Esophagus squamous epithelium (tissue), 5 donors: ENCODE data around the gene IFRD1. TPM values are rescaled to one million over a fixed set of nuclear protein-coding genes. Genes with fewer than 3 reads are reported as not detected.
A peak's percentile ranks its signal among the peaks of the same experiment; 100 is the strongest.

Experiments used
- DNase-seq: peaks from one replicate; lab custom pipeline; 2025; lab: John Stamatoyannopoulos, UW
- H3K27ac ChIP-seq, 4 donors: fragments of 200-600 bp; sonication (generic); one replicate each; pipeline ENCODE4 v1.5.1; 2016 to 2019; ENCODE audit warnings: mild to moderate bottlenecking in 1 of 4
- H3K27me3 ChIP-seq, 4 donors: fragments of 200-600 bp; sonication (generic); 1 replicate in 3 of 4; 2 replicates in 1 of 4; pipeline versions ENCODE4 v1.5.1 to v1.6.0; 2017 to 2021; ENCODE audit warnings: antibody characterized with exemption in 1 of 4
- H3K36me3 ChIP-seq, 3 donors: fragments of 200-600 bp; sonication (generic); one replicate each; pipeline ENCODE4 v1.5.1; 2016 to 2019
- H3K4me1 ChIP-seq, 3 donors: fragments of 200-600 bp; sonication (generic); one replicate each; pipeline ENCODE4 v1.5.1; 2017 to 2019
- H3K4me3 ChIP-seq, 4 donors: fragments of 200-600 bp; sonication (generic); 1 replicate in 3 of 4; 2 replicates in 1 of 4; pipeline ENCODE4 v1.5.1; 2016 to 2019; ENCODE audit warnings: mild to moderate bottlenecking in 2 of 4, moderate library complexity in 1 of 4
- H3K9me3 ChIP-seq, 3 donors: fragments of 200-600 bp; sonication (generic); one replicate each; pipeline ENCODE4 v1.5.1; 2016 to 2019
- POLR2A ChIP-seq, 4 donors: fragments of 450-650 bp; IDR thresholded peaks; one replicate each; pipeline ENCODE4 v1.6.1; 2017; ENCODE audit warnings: antibody characterized with exemption in 4 of 4, mild to moderate bottlenecking in 4 of 4, moderate library complexity in 3 of 4
- WGBS, 2 donors: methylation state at CpG; one replicate each; pipeline ENCODE4 v1.1.5; 2018; 5-methylcytosine and 5-hydroxymethylcytosine counted together
- intact Hi-C: fragments of 100-400 bp; cut with DNase I; formaldehyde crosslinking; loops from one replicate; pipeline ENCODE4 v1.15.0; 2022
- total RNA-seq, 4 donors: library from RNA; depleted of rRNA; stranded (reverse); fragments of >200 nt; gene quantifications; one replicate each; pipeline ENCODE4 v1.1.0, GENCODE V29; 2016
- TF ChIP-seq, protein P1 (sequence below), 6 experiments: fragments of 450-650 bp in 4 of 6; fragments of 200-600 bp in 2 of 6; sonication (generic) in 2 of 6; IDR thresholded peaks; one replicate each; pipeline ENCODE4 v1.5.1; 2016 to 2019; ENCODE audit warnings: antibody characterized with exemption in 6 of 6, mild to moderate bottlenecking in 4 of 6, moderate library complexity in 4 of 6
- donor health status: DM: yes; HTN: yes; CAD: no.

Gene IFRD1
- total RNA-seq, 4 donors from 2014 or later = 19.4 to 52.1 (median 31.1) TPM

DNA sequence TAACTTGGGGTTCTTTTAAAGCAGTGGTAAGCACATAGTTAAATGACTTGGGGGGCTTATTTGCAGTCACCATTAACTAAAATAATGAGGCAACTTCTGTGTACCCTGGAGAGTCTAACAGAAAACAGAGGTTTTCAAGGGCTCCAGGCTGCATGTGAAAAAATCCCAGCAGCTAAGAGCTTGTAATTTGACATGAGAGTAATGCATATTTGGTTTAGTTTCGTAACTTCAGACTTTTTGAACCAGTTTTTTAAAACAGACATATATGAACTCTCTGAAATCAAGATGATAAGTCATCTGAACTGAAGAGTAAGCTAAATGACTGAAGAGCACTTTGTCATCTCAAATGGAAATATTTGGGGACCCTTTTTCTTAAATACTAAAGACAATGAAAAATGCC lies 40.2 kb upstream of the IFRD1 start:
- Histone ChIP-seq H3K27ac (no peak overlapping the region), H3K4me3 (no peak overlapping the region), H3K27me3 (peaks cover 0 to 6% (median 0%) of the 10 kb centered on the region in 4 donors), H3K4me1 (peaks cover 0 to 9% (median 2%) of the 10 kb centered on the region in 3 donors), H3K9me3 (no peaks in the 10 kb centered on the region), H3K36me3 (no peaks in the 10 kb centered on the region)
- TF ChIP-seq, protein P1, sequence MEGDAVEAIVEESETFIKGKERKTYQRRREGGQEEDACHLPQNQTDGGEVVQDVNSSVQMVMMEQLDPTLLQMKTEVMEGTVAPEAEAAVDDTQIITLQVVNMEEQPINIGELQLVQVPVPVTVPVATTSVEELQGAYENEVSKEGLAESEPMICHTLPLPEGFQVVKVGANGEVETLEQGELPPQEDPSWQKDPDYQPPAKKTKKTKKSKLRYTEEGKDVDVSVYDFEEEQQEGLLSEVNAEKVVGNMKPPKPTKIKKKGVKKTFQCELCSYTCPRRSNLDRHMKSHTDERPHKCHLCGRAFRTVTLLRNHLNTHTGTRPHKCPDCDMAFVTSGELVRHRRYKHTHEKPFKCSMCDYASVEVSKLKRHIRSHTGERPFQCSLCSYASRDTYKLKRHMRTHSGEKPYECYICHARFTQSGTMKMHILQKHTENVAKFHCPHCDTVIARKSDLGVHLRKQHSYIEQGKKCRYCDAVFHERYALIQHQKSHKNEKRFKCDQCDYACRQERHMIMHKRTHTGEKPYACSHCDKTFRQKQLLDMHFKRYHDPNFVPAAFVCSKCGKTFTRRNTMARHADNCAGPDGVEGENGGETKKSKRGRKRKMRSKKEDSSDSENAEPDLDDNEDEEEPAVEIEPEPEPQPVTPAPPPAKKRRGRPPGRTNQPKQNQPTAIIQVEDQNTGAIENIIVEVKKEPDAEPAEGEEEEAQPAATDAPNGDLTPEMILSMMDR (IDR thresholded peaks at IDR 0.05) = no peak
- no peak for TF ChIP-seq POLR2A (IDR thresholded peaks at IDR 0.05)
- WGBS, 2 donors = 69% methylated on average over 1 of the region's 1 CpG
- DNase-seq = no peak
- intact Hi-C loops = loop anchor here (10.0 kb wide), 1 partner anchor 645 kb away; no protein-coding TSS in a partner anchor

DNA sequence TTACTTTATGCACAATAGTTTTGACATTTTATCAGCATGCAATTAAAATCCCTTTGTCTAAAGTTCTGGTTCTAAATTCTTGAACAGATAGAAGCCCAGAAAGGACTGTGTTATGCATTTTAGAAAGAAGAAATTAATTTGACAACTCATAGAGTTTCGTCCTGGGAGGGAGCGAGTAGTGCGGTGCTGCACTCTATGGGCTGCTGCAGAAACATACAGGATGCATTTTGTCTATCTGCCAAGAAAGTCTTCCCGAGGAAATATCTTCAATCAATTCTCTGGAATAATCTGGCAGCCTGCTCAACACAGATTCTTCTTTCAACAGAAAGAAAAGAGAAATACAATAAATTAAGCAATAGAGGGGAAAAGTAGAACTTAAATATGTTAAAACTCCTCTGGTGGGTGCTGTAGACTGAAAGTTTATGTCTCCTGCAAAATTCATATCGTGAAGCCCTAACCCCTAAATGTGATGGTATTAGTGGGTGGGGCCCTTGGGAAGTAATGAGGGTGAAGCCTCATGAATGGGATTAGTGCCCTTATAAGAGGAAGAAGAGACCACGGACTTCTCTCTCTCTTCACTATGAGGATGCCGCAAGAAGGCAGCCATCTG lies 39.0 kb upstream of the IFRD1 start:
- Histone ChIP-seq H3K4me3 (no peak overlapping the region), H3K4me1 (peaks cover 0 to 9% (median 2%) of the 10 kb centered on the region in 3 donors), H3K9me3 (no peaks in the 10 kb centered on the region), H3K27me3 (peaks cover 0 to 11% (median 0%) of the 10 kb centered on the region in 4 donors), H3K27ac (no peak overlapping the region), H3K36me3 (no peaks in the 10 kb centered on the region)
- intact Hi-C loops = loop anchor here (10.0 kb wide), 1 partner anchor 646 kb away; no protein-coding TSS in a partner anchor
- WGBS, 2 donors = 35% methylated on average over 7 of the region's 7 CpGs
- TF ChIP-seq, protein P1 (IDR thresholded peaks at IDR 0.05) = peak in 5 of 6 experiments; percentile 21 to 61 (median 51)
- TF ChIP-seq POLR2A (IDR thresholded peaks at IDR 0.05) = no peak
- no peak for DNase-seq

DNA sequence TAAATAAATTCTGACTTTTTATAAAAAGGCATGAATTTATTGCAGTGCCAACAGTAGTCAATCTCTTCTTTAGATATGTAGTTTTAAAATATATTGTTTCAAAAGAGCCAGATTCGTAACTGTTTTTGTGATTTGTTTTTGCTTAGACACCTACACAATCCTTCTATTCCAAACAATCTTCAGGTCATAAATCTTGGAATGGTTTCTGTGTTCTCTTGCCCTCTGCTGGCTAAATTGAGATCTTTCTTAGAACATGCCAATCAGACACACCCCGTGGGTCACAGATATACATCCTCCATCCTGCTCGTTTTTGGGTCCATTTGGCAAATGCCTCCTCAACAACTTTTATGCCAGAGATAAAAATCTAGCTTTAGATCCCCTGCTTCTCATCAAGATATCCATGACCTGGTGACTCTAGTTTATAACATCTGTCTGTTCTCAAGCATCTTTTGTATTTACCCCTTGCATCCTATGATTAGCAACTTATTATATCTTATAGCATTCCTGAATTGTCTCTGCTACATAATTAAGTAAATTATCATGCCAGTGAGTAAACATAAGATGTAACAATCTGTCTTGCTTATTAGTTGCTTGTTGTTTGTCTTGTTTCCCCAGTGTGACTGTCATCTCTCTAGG lies 35.3 kb upstream of the IFRD1 start:
- Histone ChIP-seq H3K36me3 (no peaks in the 10 kb centered on the region), H3K27ac (no peak overlapping the region), H3K4me3 (no peak overlapping the region), H3K27me3 (peaks cover 0 to 11% (median 0%) of the 10 kb centered on the region in 4 donors), H3K9me3 (peaks cover 0 to 3% (median 0%) of the 10 kb centered on the region in 3 donors), H3K4me1 (peaks cover 0 to 13% (median 2%) of the 10 kb centered on the region in 3 donors)
- no peak for DNase-seq
- WGBS, 2 donors = 1 to 5% methylated on average over 3 of the region's 3 CpGs
- intact Hi-C loops = loop anchor here (10.0 kb wide), 1 partner anchor 650 kb away; no protein-coding TSS in a partner anchor
- TF ChIP-seq, protein P1 (IDR thresholded peaks at IDR 0.05) = peak in 5 of 6 experiments; percentile 49 to 68 (median 51)
- TF ChIP-seq POLR2A (IDR thresholded peaks at IDR 0.05) = no peak

DNA sequence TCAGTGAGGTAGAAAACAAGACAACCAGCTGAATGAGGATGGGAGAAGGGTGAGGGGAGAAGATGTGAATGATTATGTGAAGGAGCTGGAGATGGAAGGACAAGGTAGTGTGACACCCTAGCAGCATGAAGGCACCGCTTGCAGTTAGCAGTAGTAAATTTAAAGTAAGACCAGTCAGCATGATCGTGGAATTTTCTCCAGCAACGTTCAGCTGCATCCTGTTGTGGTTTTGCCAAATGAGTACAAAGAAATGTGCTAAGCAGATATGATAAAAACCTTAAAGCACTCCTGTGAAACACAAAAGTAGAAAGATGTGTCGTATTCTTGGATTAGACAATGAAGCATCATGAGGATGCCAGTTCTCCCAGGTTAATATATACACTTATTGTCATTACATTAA lies 34.1 kb upstream of the IFRD1 start:
- peaks cover 0 to 11% (median 0%) of the 10 kb centered on the region in 4 donors for H3K27me3 ChIP-seq
- no peak for TF ChIP-seq POLR2A (IDR thresholded peaks at IDR 0.05)
- TF ChIP-seq, protein P1 (IDR thresholded peaks at IDR 0.05) = no peak
- intact Hi-C loops = loop anchor here (10.0 kb wide), 1 partner anchor 651 kb away; no protein-coding TSS in a partner anchor
- H3K27ac ChIP-seq = no peak overlapping the region
- H3K4me1 ChIP-seq = peaks cover 0 to 20% (median 2%) of the 10 kb centered on the region in 3 donors
- no peaks in the 10 kb centered on the region for H3K36me3 ChIP-seq
- DNase-seq = no peak
- H3K9me3 ChIP-seq = peaks cover 0 to 3% (median 0%) of the 10 kb centered on the region in 3 donors
- 49 to 57% methylated on average over 4 of the region's 4 CpGs for WGBS, 2 donors
- no peak overlapping the region for H3K4me3 ChIP-seq
